Lower leg skin (tissue), 4 donors: ENCODE data around the gene FOXC2. TPM values are rescaled to one million over a fixed set of nuclear protein-coding genes. Genes with fewer than 3 reads are reported as not detected.

ENCODE experiments used
- DNase-seq, 2 donors: peaks; one replicate each; pipeline ENCODE4 v3.0.0-alpha.2; 2019; ENCODE audit warnings: low spot score in 2 of 2
- H3K4me3 ChIP-seq: fragments of 200-600 bp; sonication (generic); 2 replicates; pipeline ENCODE4 v1.5.1; 2017; ENCODE audit warnings: mild to moderate bottlenecking, low read depth; ENCODE audit not compliant: poor library complexity, severe bottlenecking
- POLR2A ChIP-seq, 2 donors: fragments of 450-650 bp; IDR thresholded peaks; one replicate each; pipeline ENCODE4 v1.6.1; 2016 to 2017; ENCODE audit warnings: antibody characterized with exemption in 2 of 2, mild to moderate bottlenecking in 1 of 2, moderate library complexity in 1 of 2
- WGBS, 2 donors: methylation state at CpG; one replicate each; pipeline ENCODE4 v1.1.5; 2018; 5-methylcytosine and 5-hydroxymethylcytosine counted together
- intact Hi-C: fragments of 100-400 bp; cut with DNase I; formaldehyde crosslinking; loops from one replicate; pipeline ENCODE4 v1.15.0; 2023; ENCODE audit warnings: low total_unique reads
- total RNA-seq, 4 donors: library from RNA; depleted of rRNA; stranded (reverse); fragments of >200 nt; gene quantifications; one replicate each; pipeline ENCODE4 v1.1.0, GENCODE V29; 2016
- TF ChIP-seq, protein P1 (sequence below), 3 donors: fragments of 450-650 bp; IDR thresholded peaks; one replicate each; pipeline ENCODE4 v1.5.1; 2016; ENCODE audit warnings: antibody characterized with exemption in 3 of 3, mild to moderate bottlenecking in 3 of 3, moderate library complexity in 2 of 3

FOXC2 gene
- total RNA-seq, 4 donors from 2014 or later, result 0.16 to 0.32 (median 0.17) TPM; not detected in 1

DNA sequence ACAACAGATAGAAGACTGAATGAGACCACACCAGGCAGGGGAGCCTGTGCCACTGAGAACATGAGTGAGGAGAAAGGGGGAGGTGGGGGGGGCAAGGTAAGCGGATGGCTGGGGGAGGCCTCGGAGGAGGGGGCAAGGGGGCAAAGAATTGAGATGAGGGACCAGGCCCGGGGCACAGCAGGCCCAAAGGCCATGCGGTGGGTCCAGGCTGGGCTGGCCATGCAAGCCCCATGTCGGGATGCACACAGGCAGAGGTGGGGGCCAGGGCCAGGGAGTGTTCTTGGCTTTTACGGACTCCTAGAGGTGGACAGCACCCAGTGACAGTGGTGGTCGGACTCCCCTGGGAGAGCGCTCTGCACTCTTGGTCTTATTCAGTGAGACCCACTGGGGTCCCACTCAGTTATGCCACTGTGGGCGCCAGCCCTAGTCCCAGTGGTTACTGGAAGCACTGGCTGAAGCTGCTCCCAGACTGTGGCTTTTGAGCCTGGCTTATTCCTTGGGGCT lies 6.8 kb upstream of the FOXC2 start:
- no peak overlapping the region for H3K4me3 ChIP-seq
- intact Hi-C loops, result no loop called here
- no peak for TF ChIP-seq POLR2A (IDR thresholded peaks at IDR 0.05)
- TF ChIP-seq, protein P1, sequence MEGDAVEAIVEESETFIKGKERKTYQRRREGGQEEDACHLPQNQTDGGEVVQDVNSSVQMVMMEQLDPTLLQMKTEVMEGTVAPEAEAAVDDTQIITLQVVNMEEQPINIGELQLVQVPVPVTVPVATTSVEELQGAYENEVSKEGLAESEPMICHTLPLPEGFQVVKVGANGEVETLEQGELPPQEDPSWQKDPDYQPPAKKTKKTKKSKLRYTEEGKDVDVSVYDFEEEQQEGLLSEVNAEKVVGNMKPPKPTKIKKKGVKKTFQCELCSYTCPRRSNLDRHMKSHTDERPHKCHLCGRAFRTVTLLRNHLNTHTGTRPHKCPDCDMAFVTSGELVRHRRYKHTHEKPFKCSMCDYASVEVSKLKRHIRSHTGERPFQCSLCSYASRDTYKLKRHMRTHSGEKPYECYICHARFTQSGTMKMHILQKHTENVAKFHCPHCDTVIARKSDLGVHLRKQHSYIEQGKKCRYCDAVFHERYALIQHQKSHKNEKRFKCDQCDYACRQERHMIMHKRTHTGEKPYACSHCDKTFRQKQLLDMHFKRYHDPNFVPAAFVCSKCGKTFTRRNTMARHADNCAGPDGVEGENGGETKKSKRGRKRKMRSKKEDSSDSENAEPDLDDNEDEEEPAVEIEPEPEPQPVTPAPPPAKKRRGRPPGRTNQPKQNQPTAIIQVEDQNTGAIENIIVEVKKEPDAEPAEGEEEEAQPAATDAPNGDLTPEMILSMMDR (IDR thresholded peaks at IDR 0.05), result no peak
- DNase-seq, result no peak
- WGBS, 2 donors, result 73 to 79% methylated on average over 9 of the region's 9 CpGs

DNA sequence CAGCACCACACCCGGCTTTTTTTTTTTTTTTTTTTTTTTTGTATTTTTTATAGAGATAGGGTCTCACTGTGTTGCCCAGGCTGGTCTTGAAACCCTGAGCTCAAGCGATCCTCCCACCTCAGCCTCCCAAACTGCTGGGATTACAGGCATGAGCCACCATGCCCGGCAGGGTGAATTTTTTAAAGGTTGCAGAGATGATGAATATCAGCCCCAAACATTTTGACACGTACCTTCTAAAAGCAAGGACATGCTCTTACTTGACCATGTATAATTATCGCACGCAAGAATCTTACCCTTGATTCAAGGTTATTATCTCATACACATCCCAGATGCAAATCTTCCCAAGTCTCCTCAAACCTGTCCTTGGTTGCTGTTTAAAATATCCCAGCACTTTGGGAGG lies 4.3 kb upstream of the FOXC2 start:
- H3K4me3 ChIP-seq, result no peak overlapping the region
- DNase-seq, result no peak
- WGBS, 2 donors, result 54 to 59% methylated on average over 6 of the region's 6 CpGs
- TF ChIP-seq POLR2A (IDR thresholded peaks at IDR 0.05), result no peak
- TF ChIP-seq, protein P1 (IDR thresholded peaks at IDR 0.05), result no peak
- intact Hi-C loops, result no loop called here

DNA sequence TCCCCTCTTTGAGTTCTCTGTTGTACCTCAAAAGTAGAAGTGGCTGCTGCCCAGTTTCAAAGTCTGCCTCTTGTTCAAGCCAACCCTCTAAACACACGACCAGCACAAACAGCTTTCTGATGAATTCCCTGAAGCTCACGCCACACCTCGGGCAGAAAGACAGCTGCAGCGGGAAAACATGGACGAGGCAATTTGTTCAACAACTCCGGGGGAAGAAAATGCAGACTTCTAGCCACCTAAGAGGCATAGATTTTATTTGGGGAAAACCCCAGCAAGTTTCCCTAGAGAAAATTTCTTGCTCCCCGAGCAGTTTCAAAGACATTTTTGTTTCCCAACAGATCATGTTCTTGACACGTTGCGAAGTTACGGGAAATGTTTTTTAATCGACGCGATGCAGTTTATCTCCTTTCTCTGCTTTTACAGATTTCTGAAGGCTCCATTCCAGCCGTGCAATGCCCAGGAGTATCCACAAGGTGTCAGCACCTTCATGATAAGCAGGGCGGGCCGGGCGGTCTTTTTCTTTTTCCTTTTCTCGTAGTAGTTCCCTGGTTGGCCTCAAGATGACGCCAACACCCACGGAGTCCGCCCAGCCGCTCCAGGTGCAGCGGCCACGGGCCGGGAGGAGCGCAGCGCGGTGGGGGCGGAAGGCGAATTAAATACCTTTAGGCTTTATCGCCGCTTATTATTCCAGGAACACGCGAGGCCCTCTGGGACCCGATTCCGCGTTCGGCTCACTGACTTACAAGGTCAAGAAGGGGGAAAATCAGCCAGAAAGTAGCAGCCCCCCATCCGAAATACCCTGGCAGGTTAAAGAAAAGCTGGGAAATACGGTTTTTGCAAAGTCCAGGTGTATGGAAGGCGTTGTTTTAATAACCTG lies 2.9 kb upstream of the FOXC2 start:
- intact Hi-C loops, result no loop called here
- 1% methylated on average over 41 of the region's 41 CpGs for WGBS, 2 donors
- H3K4me3 ChIP-seq, result no peak overlapping the region
- no peak for TF ChIP-seq POLR2A (IDR thresholded peaks at IDR 0.05)
- TF ChIP-seq, protein P1 (IDR thresholded peaks at IDR 0.05), result peak; percentile 76 to 99 (median 80)
- peak; percentile 92 to 98 for DNase-seq

GRCh38 chr16:86565181-86565631 lies 1.4 kb upstream of the FOXC2 start:
- intact Hi-C loops, result loop anchor here (5.0 kb wide), 1 partner anchor 712 kb away; no protein-coding TSS in a partner anchor
- no peak for DNase-seq
- no peak for TF ChIP-seq POLR2A (IDR thresholded peaks at IDR 0.05)
- H3K4me3 ChIP-seq, result no peak overlapping the region
- 31 to 32% methylated on average over 16 of the region's 16 CpGs for WGBS, 2 donors

- H3K4me3 ChIP-seq, result no peak overlapping the region
- no peak for DNase-seq
- no peak for TF ChIP-seq POLR2A (IDR thresholded peaks at IDR 0.05)
- TF ChIP-seq, protein P1 (IDR thresholded peaks at IDR 0.05), result no peak
- WGBS, 2 donors, result 9 to 10% methylated on average over 49 to 53 of the region's 53 CpGs
- intact Hi-C loops, result loop anchor here (2.0 to 5.0 kb wide), 2 partner anchors 497 to 711 kb away; no protein-coding TSS in a partner anchor
Measured at GRCh38 chr16:86565644-86566511, 751 bp upstream of the FOXC2 start.
